Dedifferentiated amniotic fluid mesenchymal stem cell (primary cell): ENCODE data around the gene FMO2.
A peak's percentile ranks its signal among the peaks of the same experiment; 100 is the strongest.

Experiments
- DNase-seq: peaks from one replicate; pipeline ENCODE4 v3.0.0-alpha.2; 2016; ENCODE audit errors: extremely low spot score

Gene FMO2

GRCh38 chr1:171185091-171185490 lies at the start of gene FMO2:
TSS of gene FMO2 (plus strand) at chr1:171185300. CDS start at chr1:171185714, 414 bp downstream.
- DNase-seq = no peak

DNA sequence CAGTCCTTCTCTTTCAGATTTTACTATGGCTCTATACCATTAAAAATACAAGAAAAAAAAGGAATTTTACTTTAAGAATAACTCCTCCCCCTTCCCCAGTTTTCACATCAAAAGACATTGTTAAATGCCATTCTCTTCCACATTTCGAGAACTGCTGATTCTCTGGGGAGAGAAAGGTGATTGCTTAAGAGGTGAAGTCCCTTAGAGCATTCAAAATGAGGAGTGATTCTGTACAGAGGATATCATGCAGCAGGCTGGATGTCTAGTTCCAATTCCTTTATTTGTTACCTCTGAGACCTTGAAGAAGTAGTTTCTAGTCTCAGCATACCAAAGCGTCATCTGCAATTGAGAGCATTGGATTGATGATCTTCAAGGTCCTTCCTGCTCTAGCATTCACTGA lies 47.5 kb upstream of the FMO2 start:
- DNase-seq = no peak

GRCh38 chr1:171138980-171139379 lies 46.1 kb upstream of the FMO2 start:
- no peak for DNase-seq

GRCh38 chr1:171139890-171140289 lies 45.2 kb upstream of the FMO2 start:
- no peak for DNase-seq

DNA sequence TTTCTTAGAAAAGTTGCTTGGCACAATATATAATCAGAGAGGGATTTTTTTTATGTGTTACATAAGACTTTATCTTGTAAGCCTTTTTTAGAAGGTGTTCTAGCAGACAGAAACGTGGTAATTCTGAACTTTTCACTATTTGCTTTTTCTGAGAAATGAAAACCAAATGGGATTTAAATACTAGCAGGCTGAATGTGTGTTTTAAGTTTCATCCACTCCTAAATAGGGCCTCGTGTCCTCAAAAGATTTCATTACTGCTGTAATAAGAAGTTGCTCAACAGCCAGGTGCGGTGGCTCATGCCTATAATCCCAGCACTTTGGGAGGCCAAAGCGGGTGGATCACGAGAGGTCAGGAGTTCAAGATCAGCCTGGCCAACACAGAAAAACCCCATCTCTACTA lies 44.7 kb upstream of the FMO2 start:
- no peak for DNase-seq

GRCh38 chr1:171140956-171141687 lies 44.0 kb upstream of the FMO2 start:
- DNase-seq = no peak

DNA sequence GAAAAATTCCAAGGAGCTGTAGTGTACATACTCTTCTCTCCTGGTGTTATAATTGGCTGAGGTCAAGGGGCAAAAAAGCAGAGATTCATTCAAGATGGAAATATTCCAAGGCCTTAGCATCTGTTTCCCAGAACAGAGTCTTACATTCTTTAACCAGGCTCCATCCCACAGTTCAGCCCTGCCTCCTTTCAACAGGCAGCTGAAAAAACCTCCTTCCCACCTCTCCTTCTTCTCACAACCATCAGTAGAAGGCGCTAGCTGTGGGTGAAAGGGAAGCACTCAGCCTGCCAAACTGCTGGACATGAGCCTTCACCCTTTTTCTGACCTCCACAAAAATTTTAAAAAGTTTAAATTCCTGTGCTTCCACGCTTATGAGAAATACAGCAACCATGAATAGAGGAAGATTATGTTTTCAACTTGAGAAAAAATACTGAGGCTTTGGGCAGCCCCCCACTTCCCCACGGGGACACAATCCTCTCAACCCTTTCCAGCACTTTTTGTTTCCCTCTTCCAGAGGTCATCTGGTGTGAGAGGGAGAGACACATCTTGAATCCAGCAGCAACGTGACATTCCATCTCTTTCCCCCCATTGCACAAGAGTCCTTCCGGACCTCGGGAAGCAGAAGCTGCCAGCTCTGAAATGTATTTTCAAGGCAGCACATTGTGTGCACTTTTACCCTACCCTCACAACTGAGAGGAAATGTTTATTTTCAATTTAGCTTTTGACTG lies 43.2 kb upstream of the FMO2 start:
- DNase-seq = peak; percentile 95

DNA sequence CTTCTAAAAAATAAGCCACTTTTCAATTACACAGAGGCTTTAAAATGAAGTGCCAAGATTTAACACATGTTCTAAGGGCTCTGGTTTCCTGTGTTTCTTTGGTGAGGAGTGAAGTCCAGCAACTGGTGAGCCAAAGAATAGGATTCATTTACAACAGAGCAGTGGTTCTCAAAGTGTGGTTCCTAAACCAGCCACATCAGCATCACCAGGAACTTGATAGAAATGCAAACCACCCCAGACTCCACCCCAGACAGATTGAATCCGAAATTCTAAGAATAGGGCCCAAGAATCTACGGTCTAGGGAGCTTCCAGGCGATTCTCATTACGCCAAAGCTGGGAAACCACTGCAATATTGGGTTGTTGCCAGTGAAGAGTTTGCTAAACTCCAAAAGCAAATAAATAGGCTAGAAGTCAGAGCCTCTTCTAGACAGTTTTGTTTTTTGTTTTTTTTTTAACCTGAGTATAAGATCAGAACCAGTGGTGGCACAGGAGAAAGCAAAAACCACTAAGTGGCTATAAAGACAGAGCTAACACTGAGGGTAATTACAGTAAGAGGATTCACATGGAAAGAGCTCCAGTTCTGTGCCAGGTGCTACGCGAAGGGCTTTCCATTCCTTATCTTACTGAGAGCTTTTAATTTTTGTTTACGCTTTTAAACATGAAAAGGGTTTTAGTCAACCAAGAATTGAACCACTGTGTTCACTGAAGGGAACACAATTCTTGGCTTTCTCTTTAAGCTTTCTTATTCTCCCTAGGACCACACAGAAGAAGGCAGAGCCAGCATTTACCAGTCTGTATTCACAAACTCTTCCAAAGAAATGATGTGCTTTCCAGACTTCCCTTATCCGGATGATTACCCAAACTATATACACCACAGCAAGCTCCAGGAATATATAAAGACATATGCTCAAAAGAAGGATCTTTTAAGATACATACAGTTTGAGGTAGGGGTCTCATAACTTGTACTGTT lies 42.4 kb upstream of the FMO2 start:
- no peak for DNase-seq

- no peak for DNase-seq
These were observed 34.9 kb upstream of the FMO2 start for GRCh38 chr1:171150156-171150555.

DNA sequence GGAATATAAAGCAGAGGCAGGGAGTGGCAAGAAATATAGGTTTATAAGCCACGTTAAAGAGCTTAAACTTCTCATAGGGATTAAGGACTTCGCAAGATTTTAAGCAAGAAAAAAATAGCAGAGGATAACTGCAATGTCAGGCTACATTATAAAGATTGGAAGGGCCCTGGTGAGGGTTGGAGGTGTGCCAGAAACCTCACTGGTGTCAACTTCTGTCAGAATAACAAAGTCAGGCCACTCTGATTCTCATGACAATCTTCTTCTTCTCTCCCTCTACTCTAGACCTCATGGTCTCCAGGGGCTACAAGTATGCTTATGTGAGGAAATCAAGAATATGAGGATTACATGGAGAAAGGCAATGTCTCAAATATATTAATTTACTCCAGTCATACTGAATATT lies 32.6 kb upstream of the FMO2 start:
- no peak for DNase-seq

DNA sequence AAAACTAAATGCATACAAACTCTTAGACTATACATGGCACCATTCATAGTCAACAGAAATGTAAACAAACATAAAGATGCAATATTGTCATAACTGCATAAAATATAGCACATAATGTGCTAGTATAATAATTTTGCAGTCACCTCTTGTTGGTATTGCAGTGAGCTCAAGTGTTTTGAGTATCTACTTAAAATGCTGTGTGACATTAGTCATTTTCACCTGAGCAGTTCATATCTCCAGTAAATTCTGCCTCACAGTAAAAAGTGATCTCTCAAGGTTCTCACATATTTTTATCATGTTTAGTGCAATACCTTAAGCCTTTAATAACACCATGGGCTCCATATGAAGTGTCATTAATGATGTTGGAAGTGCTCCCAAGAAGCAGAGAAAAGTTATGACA lies 29.6 kb upstream of the FMO2 start:
- DNase-seq = no peak

GRCh38 chr1:171158096-171158495 lies 27.0 kb upstream of the FMO2 start:
- DNase-seq = no peak

GRCh38 chr1:171158551-171158950 lies 26.5 kb upstream of the FMO2 start:
- DNase-seq = no peak

DNA sequence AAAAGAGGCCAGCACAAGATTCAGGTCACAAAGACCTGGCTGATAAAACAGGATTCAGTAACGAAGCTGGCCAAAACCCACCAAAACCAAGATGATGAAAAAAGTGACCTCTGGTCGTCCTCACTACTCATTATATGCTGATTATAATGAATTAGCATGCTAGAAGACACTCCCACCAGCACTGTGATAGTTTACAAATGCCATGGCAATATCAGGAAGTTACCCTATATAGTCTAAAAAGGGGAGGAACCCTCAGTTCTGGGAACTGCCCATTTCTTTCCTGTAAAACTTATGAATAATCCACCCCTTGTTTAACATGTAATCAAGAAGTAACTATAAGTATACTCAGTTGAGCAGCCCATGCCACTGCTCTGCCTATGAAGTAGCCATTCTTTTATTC lies 26.0 kb upstream of the FMO2 start:
- DNase-seq = no peak

DNA sequence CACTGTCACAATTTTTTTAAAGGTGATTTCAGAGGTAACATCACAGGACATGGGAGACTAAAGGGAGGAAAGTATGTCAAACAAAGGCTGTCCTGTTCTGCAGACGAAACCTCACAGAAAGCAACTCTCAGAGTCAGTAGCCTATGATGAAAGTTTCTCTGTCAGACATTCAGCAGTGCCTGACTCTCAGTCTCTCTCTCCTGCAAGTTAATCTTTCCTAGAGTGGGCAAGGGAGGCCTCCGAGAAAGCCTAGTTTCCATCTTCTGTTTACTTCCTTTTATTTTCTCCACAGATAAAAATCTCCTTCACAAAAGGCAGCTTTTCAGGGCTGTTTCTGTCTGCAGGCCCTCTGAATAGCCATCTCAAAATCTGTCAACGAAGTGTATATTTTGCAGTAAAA lies 24.9 kb upstream of the FMO2 start:
- no peak for DNase-seq

GRCh38 chr1:171160639-171161354 lies 24.3 kb upstream of the FMO2 start:
- no peak for DNase-seq

GRCh38 chr1:171161431-171161830 lies 23.7 kb upstream of the FMO2 start:
- DNase-seq = no peak

- DNase-seq = no peak
These were observed 18.7 kb upstream of the FMO2 start for GRCh38 chr1:171166361-171166760.

- no peak for DNase-seq
These were observed 17.3 kb upstream of the FMO2 start for GRCh38 chr1:171167785-171168184.

- no peak for DNase-seq
These were observed 12.6 kb upstream of the FMO2 start for GRCh38 chr1:171172471-171172870.

- no peak for DNase-seq
These were observed 12.0 kb upstream of the FMO2 start for GRCh38 chr1:171173069-171173468.
